Left colon (tissue), 2 donors: ENCODE data around the gene GCLC. TPM values are rescaled to one million over a fixed set of nuclear protein-coding genes. Genes with fewer than 3 reads are reported as not detected.
"Not testable (repeated sequence)": the region's sequence is repeated elsewhere in the genome, so short reads cannot be mapped to it uniquely, and the experiment has no call there.

Experiments used
- ATAC-seq: fragments of 200-7000 bp; cut with Tn5 transposase; one replicate; pipeline ENCODE4 v1.9.1; 2020; ENCODE audit warnings: mild to moderate bottlenecking, moderate library complexity
- DNase-seq, 2 donors: peaks; one replicate each; pipeline ENCODE4 v3.0.0-alpha.2; 2020
- intact Hi-C, 2 donors: fragments of 100-400 bp; cut with DNase I in 1 of 2; cut with micrococcal nuclease in 1 of 2; formaldehyde crosslinking; loops; one replicate each; pipeline versions ENCODE4 v1.11.2 to v1.14.0; 2022; cut with DNase I, micrococcal nuclease
- total RNA-seq, 2 donors: library from RNA; stranded (reverse); fragmentation: NEBNext Ultra II Directional; extraction: Animal tissue kit (Norgen Biotek cat#: 25700); gene quantifications; one replicate each; pipeline ENCODE4 v1.2.1, GENCODE V29; 2021
- donor health status: DM: no; HTN: no; CAD: no.
- donor health status: DM: yes; HTN: yes; CAD: no.

Gene GCLC
- total RNA-seq, 2 donors from 2014 or later = 37.1 to 47.5 TPM

DNA sequence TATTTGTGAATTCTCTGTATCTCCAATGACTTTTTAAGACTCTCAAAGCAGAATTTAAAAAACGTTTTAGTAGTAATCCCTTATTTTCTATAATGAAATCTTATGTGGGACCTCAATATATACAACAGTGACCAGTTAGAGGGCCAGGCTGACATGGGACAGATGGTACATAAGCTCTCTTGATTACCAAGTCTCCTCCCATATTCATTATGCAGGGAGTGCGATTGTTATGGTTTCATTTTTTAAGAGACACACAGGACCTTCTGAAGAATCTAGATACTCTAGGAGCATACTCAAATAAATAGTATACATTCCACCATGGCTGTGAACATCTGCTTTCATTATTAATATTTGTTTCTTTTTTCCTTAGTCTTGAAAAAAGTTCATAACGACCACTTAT is 43.5 kb downstream of the GCLC start:
- DNase-seq = no peak
- ATAC-seq = no peak
- intact Hi-C loops = no loop called here

DNA sequence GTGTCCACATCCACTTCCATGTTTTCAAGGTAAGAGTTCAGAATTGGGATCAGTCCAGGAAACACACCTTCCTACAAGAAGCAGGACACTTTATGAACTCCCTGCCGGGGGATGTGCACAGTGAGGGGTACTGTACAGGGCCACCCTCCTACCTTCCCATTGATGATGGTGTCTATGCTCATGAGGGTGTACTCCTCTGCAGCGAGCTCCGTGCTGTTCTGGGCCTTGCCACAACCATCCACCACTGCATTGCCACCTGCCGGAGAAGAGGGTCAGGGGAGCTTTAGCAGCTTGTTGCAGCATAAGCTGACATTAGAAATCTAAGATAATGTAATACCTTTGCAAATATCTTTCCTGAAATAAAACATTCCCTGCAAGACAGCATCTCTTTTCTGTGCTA is 44.8 kb downstream of the GCLC start:
- DNase-seq = no peak
- intact Hi-C loops = no loop called here
- ATAC-seq = no peak

DNA sequence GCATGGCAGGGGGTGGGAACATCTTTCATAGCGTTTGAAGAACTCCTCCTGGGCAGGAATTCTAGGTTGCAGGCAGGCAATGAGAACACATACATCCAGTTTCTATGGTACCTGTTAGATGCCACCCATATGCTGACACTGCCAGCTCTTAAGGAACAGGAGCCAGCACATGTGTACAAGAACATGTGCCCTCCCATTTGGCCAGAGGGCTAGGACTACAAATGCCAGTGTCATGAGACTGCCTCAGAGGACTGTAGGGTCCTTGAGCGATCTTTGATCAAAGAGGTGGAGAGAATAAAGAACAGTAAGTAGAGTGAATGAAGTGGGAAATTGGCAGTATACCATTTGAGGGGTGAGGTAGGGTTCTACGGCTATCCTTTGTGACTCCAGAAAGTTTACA is 45.8 kb downstream of the GCLC start:
- ATAC-seq (no peak), DNase-seq (no peak)
- intact Hi-C loops = loop anchor here in 1 of 2 donors (10.0 kb wide), 1 partner anchor 156 kb away; no protein-coding TSS in a partner anchor

DNA sequence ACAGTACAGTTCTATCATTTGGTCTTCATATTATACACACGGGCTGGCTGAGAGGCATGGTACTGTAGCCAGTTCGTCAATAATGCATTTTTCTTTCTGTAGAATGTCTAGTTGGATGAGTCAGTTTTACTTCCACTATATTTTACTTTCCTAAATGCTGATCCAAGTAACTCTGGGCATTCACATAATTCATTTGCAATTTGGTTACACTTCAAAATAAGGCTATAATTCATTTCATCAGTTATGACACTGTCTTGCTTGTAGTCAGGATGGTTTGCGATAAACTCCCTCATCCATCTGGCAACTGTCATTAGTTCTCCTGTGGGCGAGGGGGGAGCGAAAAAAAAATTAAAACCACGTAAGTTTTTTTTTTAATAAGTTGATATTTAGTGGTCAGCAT is 46.3 kb downstream of the GCLC start:
- no peak for ATAC-seq
- intact Hi-C loops = loop anchor here in 1 of 2 donors (10.0 kb wide), 1 partner anchor 156 kb away; no protein-coding TSS in a partner anchor
- DNase-seq = no peak

DNA sequence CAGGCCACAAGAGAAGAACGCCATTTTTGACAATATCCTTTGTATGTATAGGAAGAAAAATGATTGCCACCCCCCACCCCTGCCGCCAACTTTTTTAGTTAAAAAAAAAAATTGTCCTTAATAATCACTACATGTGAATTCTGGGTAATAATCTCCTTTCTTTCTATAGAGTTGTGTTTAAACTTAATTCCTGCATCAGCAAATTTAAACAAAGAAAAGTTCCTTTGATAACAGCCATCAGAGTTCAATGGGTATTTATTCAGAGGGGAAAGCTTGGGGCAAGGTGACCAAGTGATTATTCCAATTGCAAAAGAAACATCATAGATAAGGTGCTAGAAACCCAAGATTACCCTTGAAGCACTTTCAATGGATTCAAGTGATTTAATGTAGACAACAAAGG is 47.0 kb downstream of the GCLC start:
- intact Hi-C loops = loop anchor here in 1 of 2 donors (10.0 kb wide), 1 partner anchor 157 kb away; no protein-coding TSS in a partner anchor
- DNase-seq = no peak
- ATAC-seq = no peak

DNA sequence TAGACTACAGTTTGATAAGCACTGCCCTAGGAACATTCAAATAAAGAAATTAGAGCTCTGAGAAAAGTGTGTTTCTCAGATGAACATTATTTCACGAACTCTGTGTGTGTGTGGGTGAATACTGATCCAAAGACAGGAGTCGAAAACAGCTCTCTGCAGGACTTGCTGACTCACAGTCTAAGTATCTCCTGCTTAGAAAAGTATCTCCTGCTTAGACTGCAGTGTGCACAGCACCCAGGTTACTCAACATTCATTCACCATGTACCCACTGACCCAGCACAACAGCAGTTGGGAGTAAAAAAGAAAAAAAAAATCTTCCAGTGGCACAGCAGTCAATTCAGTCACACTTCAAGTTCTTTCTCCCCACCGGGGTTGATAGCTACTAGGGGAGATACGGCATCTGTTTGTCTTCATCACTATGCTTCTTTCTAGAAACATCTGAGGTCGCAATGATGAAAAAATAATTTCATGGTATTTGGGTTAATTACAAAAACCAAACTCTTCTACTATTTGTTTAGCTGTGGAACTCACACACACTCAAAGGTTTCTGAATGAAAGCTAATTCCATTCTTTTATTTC is 48.0 kb downstream of the GCLC start:
- no peak for DNase-seq
- intact Hi-C loops = loop anchor here in 1 of 2 donors (10.0 kb wide), 1 partner anchor 158 kb away; no protein-coding TSS in a partner anchor
- no peak for ATAC-seq

DNA sequence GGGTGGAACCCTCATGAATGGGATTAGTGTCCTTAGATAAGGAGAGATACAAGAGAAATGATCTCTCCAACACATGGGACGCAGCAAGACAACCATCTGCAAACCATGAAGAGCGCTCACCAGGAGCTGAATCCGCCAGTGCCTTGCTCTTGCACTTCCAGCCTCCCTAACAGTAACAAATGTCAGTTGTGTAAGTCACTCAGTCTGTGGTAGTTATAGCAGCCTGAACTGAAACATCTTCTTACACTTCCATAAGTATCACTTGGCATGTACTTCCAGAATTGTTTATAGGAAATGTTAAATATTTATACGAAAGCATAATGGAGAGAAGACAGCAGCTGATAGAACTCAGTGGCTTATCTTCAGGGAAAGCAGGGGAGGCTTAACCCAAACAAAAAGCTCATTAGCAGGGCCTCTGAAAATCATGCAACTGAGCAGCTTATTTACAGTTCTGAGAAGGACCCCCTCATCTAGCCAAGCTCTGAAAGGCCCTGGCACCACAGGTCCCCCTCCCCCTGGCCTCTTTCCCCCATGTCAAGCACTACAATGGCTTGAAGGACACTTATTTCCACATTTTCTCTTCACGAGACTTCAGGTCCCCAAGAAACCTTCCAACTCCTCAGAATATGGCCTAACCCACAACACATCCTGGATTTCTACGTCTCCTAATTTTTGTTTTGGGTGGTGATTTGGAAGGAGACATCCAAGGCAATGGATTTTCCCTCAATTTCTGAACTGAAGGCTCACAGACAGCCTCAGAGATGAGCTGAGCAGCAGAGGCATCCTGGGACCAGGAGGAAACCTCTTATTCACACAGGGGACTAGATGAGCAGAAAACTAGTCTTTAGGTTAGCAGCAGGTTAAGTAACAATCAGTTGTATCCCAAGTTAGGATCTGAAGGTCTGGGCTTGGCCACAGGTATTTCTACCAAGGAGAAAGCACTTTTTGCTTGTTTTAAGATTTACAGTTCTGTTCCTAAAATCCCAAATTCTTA is 49.1 kb downstream of the GCLC start:
- DNase-seq (no peak), ATAC-seq (no peak)
- intact Hi-C loops = loop anchor here in 1 of 2 donors (10.0 kb wide), 1 partner anchor 159 kb away; no protein-coding TSS in a partner anchor

DNA sequence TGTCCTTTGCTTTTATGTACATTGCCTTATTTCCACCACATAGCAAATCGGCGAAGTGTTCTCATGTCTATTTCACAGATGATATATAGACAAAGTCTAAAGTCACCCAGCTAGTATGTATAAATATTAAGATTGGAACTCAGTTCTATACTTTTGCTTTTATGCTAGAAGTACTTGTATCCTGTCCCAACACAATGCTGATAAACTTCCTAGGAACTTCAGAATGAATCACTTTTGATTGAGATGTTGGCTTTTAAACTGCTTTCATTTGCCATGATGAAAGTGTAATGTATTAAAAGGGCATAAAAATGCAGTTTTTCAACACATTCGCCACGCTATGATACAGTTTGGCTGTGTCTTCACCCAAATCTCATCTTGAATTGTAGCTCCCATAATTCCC is 50.8 kb downstream of the GCLC start:
- intact Hi-C loops = loop anchor here (5.0 to 10.0 kb wide), 2 partner anchors 161 to 233 kb away; no protein-coding TSS in a partner anchor
- ATAC-seq = no peak

DNA sequence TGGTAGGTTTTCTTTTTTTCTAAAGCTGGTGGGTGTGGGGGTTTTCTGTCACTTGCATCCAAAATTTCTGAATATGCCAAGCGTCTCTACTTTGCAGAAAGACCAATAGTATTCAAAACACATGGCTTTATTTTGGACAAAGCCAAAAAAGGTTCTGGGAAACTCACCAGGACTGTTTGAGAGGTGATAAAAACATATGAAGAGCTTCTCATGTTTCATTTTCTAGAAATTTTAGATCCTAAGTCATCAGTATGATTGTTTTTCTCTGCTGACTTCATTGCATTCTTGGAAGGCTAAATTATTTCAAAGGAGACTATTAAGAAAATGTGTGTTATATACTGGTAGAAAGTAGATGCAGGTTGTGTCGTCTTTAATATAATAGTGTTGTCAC is 51.3 kb downstream of the GCLC start:
- DNase-seq (no peak), ATAC-seq (no peak)
- intact Hi-C loops = loop anchor here (5.0 to 10.0 kb wide), 2 partner anchors 161 to 234 kb away; no protein-coding TSS in a partner anchor

More for the DNA sequence above, 50.8 kb downstream of the GCLC start:
- no peak for DNase-seq

DNA sequence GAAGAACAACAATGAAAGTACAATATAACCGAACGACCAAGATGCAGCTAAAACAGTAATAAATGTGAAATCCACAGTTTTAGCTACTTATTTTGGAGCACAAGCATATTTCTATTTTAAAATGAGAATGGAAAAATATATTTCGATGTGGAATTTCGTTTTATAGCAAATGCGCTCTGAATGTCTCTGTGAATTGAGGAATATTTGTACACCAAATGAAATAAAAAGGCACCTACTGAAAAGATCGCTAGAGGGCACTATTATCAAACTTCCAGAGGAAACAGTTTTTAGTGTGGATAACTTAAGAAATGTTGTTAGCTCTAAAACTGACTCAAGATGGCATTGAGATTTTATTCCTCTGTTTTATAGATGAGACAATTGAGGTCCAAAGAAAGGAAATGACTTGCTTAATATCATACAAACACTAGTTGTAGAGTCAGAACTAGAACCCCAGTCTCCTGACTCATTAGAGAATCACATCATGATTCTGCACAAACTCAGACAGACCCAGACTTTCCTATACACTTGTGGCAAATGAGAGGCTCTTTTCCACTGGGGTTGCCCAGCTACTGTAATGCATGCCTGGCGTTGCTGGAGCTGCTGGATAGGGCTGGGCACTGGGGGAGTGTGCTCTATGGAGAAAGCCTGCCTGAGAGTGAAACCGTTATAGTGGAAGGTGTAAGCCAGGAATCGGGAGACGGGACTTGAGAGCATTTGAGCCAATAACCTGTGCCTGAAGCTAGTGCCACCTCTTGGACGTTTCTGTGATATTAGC is 51.9 kb downstream of the GCLC start:
- intact Hi-C loops = loop anchor here (5.0 to 10.0 kb wide), 2 partner anchors 162 to 234 kb away; no protein-coding TSS in a partner anchor
- ATAC-seq (peak; percentile 56), DNase-seq (no peak)

DNA sequence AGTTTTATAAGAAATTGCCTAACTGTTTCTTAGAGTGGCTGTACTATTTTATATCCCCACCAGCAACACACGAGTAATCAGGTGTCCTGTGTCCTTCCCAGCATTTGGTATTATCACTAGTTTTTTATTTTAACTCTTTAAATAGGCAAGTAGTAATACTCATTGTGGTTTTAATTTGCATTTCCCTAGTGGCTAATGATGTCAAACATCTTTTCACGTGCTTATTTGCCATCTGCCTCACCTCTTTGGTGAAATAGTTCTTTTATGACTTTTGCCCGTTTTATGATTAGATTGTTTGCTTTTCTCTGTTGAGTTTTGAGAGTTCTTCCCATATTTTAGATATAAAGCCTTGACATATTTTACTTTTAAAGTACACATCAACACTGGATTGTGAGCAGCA is 57.8 kb downstream of the GCLC start:
- DNase-seq (no peak), ATAC-seq (peak; percentile 59)
- intact Hi-C loops = no loop called here

DNA sequence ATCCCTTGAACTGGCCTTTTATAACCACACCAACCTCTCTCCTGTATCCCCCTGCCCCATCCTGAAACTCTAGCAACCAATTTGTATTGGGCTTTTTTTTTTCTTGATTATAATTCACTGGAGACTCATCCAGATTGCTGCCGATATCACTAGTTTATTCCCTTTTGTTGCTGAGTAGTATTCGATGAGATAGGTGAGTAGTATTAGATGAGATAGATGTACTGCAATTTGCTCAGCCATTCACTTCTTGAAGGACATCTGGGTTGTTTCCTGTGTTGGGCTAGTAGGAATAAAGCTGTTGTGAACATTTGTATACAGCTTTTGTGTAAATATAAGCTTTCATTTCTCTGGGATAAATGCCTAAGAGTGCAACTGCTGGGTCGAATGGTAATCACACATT is 58.2 kb downstream of the GCLC start:
- ATAC-seq = no peak
- intact Hi-C loops = no loop called here
- no peak for DNase-seq

DNA sequence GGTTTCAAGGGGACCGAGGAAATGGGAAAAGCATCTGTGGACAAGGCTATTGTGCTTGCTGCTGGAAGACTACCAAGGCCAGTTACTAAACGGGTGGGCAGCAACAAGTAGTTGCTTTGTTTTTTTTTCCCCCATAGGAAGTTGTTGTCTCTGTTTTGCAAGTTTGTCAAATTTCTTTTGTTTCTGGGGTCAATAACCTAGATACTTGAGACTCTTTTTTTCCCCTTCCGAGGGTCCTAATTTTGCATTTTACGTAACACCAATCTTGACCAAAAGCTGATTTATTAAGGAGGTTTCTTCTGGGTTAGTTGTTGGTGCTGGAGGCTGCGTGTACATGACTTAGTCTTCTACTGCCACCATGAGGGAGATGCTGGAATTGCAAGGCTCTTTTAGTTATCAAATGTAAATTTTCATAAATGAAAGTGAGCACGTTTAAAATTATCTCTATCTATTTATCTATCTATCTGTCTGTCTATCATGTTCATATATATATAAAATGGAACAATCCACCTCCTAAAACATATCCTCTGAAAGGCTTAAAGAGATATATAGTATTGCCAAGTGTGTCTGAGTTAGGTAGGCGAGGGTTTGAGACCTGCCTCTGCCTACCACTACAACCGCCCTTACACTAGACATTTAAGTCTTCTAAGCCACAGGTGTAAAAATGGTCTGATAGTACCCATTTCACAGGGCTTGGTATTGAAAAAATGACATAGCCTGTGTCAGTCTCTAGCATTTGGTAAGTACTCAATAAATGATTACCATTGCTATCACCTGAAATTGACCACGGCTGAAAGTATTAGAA is 60.2 kb downstream of the GCLC start:
- intact Hi-C loops = loop anchor here in 1 of 2 donors (5.0 kb wide), 1 partner anchor 312 kb away; no protein-coding TSS in a partner anchor
- peak; percentile 44 to 87 for DNase-seq
- peak; percentile 53 for ATAC-seq

DNA sequence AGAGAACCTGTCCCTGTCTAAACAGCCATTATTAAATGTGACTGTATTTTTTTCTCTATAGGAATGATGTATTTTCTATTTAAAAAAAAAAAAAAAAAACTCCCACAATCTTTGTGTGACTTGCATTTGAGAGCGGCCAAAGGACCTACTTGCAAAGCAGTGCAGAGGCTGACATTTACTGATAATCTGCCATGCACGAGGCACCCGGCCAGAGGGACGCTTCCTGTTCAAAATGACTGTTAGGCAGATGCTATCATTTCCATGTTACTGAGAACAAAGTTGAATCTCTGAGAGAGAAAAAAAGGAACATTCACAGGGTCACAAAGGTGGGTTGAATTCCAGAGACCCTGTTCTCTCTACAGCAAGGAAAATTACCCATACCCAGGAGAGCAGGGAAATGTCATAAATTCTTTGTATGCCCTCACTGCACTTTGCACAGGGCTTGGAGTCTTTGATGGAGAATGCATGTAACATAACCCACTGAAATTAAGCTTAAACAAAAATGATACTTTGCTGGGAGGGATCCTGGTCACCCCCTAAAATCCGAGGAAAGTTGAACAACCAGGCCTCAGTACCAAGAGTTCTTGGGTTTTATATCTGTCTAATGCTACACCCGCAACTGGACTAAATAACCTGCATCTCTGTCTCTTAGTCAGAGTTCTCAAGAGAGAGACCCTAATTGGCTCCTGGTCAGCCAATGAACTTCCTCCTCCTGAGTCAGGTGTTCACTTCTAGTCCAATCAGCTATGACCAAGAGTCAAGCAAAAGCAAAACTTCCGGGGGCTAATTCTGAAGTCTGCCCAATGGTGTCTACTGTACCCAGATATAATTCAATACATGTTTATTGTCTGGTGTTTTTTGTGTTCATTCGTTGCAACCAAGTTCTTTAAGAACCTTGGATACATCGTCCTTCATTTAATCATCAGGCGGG is 61.2 kb downstream of the GCLC start:
- intact Hi-C loops = loop anchor here (2.0 to 5.0 kb wide), 2 partner anchors 311 kb away; no protein-coding TSS in a partner anchor
- no peak for ATAC-seq
- peak in 1 of 2 donors; percentile 18 for DNase-seq

DNA sequence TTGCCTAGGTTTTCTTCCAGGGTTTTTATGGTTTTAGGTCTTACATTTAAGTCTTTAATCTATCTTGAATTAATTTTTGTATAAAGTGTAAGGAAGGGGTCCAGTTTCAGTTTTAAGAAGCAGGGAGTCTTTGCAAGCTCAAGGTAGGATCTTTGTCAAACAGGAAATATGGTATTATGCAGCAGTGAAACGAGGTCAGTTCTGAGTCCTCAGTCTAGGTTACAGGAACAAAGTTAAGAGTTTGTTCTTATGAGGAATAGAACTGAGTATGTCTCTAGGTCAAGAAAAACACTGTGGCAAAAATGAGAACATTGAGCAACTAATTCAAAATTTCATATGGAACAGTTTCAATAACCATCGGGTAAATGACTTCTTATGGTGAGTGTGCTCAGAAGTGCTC is 63.6 kb downstream of the GCLC start:
- ATAC-seq (no peak), DNase-seq (no peak)
- intact Hi-C loops = loop anchor here in 1 of 2 donors (5.0 kb wide), 1 partner anchor 309 kb away; no protein-coding TSS in a partner anchor

DNA sequence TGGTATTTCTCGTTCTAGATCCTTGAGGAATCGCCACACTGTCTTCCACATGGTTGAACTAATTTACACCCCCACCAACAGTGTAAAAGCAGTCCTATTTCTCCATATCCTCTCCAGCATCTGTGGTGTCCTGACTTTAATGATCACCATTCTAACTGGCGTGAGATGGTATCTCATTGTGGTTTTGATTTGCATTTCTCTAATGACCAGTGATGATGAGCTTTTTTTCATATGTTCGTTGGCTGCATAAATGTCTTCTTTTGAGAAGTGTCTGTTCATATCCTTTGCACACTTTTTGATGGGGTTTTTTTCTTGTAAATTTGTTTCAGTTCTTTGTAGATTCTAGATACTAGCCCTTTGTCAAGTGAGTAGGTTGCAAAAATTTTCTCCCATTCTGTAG is 64.1 kb downstream of the GCLC start:
- intact Hi-C loops = loop anchor here in 1 of 2 donors (5.0 kb wide), 1 partner anchor 308 kb away; no protein-coding TSS in a partner anchor
- not testable (repeated sequence) for ATAC-seq, DNase-seq

DNA sequence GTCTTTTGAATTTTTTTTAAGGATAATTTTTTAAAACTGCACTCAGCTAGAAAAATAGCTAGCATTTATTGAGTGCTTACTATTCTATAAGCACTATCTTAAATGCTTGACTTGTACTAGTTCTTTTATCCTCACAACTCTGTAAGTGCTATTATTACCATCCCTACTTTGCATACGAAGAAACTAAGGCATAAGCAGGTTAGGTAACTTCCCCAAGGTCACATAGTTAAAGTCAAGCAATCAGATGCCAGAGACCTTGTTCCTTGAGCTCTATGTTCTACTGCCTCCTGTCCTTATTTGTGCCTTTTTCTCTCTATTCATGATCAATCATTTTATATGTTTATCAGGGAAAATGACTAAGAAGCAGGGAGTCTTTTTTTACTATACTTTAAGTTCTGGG is 65.0 kb downstream of the GCLC start:
- no peak for ATAC-seq
- no peak for DNase-seq
- intact Hi-C loops = loop anchor here in 1 of 2 donors (5.0 kb wide), 1 partner anchor 308 kb away; no protein-coding TSS in a partner anchor
